Naive B cell (primary cell): ENCODE results near the gene S100A14. TPM values are rescaled to one million over a fixed set of nuclear protein-coding genes. Genes with fewer than 3 reads are reported as not detected.

ENCODE experiments used
- ATAC-seq, 2 donors: fragments of 150-1000 bp; cut with Tn5 transposase; 2 replicates each; pipeline ENCODE4 v1.10.0; 2021; ENCODE audit warnings: low read depth in 2 of 2, mild to moderate bottlenecking in 2 of 2, moderate library complexity in 2 of 2
- DNase-seq: peaks from one replicate; pipeline ENCODE4 v3.0.0; 2022
- H3K27ac Mint-ChIP-seq, 6 donors: one replicate each; pipeline ENCODE4 v1.8.0; 2020 to 2022; ENCODE audit warnings: mild to moderate bottlenecking in 6 of 6, mixed read lengths in 6 of 6, moderate library complexity in 5 of 6, inconsistent platforms in 2 of 6
- H3K27me3 Mint-ChIP-seq, 3 donors: one replicate each; pipeline ENCODE4 v1.8.0; 2021 to 2022; ENCODE audit warnings: mixed read lengths in 3 of 3, mild to moderate bottlenecking in 1 of 3
- H3K36me3 Mint-ChIP-seq, 2 donors: one replicate each; pipeline ENCODE4 v1.8.0; 2020 to 2022; ENCODE audit warnings: mixed read lengths in 2 of 2, inconsistent platforms in 1 of 2, mild to moderate bottlenecking in 1 of 2
- H3K4me1 Mint-ChIP-seq, 3 donors: one replicate each; pipeline ENCODE4 v1.8.0; 2020 to 2022; ENCODE audit warnings: mixed read lengths in 3 of 3, inconsistent platforms in 1 of 3, mild to moderate bottlenecking in 1 of 3, moderate library complexity in 1 of 3
- H3K4me3 Mint-ChIP-seq, 8 donors: one replicate each; pipeline ENCODE4 v1.8.0; 2020 to 2022; ENCODE audit warnings: mild to moderate bottlenecking in 8 of 8, mixed read lengths in 8 of 8, moderate library complexity in 8 of 8, inconsistent platforms in 2 of 8
- H3K9me3 Mint-ChIP-seq, 7 donors: one replicate each; pipeline ENCODE4 v1.8.0; 2020 to 2022; ENCODE audit warnings: mixed read lengths in 7 of 7, mild to moderate bottlenecking in 5 of 7, inconsistent platforms in 2 of 7, moderate library complexity in 1 of 7
- polyA plus RNA-seq, 6 donors: library from polyadenylated mRNA; unstranded; fragments of 300-500 nt; fragmentation: Illumina TruSeq; gene quantifications; one replicate each; pipeline ENCODE4 v1.2.3, GENCODE V29; 2021; ENCODE audit warnings: low read depth in 6 of 6

Gene S100A14
- polyA plus RNA-seq, 6 donors from 2014 or later = not detected

- ATAC-seq = no peak
- Mint-ChIP-seq H3K27me3 (no peaks in the 10 kb centered on the region), H3K9me3 (peaks cover 0 to 2% (median 0%) of the 10 kb centered on the region in 7 donors), H3K27ac (no peak overlapping the region), H3K4me1 (peaks cover 5 to 15% (median 6%) of the 10 kb centered on the region in 3 donors), H3K4me3 (peak overlapping the region in 1 of 8 donors; percentile 0), H3K36me3 (no peaks in the 10 kb centered on the region)
- DNase-seq = no peak
These were observed 3.0 kb upstream of the S100A14 start for GRCh38 chr1:153619171-153619570.

GRCh38 chr1:153617663-153618062 lies 1.5 kb upstream of the S100A14 start:
- DNase-seq (no peak), ATAC-seq (peak; percentile 93 to 95)
- peaks cover 0 to 2% (median 0%) of the 10 kb centered on the region in 7 donors for H3K9me3 Mint-ChIP-seq
- no peaks in the 10 kb centered on the region for H3K27me3 Mint-ChIP-seq
- H3K4me1 Mint-ChIP-seq = peaks cover 0 to 11% (median 0%) of the 10 kb centered on the region in 3 donors
- H3K4me3 Mint-ChIP-seq = peak overlapping the region in 2 of 8 donors; percentile 37 to 49
- peak overlapping the region in 1 of 6 donors; percentile 49 for H3K27ac Mint-ChIP-seq
- H3K36me3 Mint-ChIP-seq = no peaks in the 10 kb centered on the region

- Mint-ChIP-seq H3K9me3 (peaks cover 0 to 2% (median 0%) of the 10 kb centered on the region in 7 donors), H3K27me3 (no peaks in the 10 kb centered on the region), H3K4me3 (no peak overlapping the region), H3K36me3 (no peaks in the 10 kb centered on the region), H3K4me1 (peaks cover 0 to 11% (median 0%) of the 10 kb centered on the region in 3 donors), H3K27ac (peak overlapping the region in 3 of 6 donors; percentile 69 to 91 (median 82))
- ATAC-seq = no peak
- DNase-seq = no peak
These were observed 789 bp upstream of the S100A14 start for GRCh38 chr1:153616917-153617311.

- Mint-ChIP-seq H3K27me3 (no peaks in the 10 kb centered on the region), H3K4me3 (no peak overlapping the region), H3K9me3 (peaks cover 0 to 2% (median 0%) of the 10 kb centered on the region in 7 donors), H3K27ac (no peak overlapping the region), H3K4me1 (peaks cover 0 to 11% (median 0%) of the 10 kb centered on the region in 3 donors), H3K36me3 (no peaks in the 10 kb centered on the region)
- DNase-seq (no peak), ATAC-seq (no peak)
These were observed 719 bp downstream of the S100A14 start for GRCh38 chr1:153615406-153615805.

- Mint-ChIP-seq H3K36me3 (no peaks in the 10 kb centered on the region), H3K27me3 (no peaks in the 10 kb centered on the region), H3K4me1 (peaks cover 0 to 11% (median 0%) of the 10 kb centered on the region in 3 donors), H3K9me3 (peaks cover 0 to 2% (median 0%) of the 10 kb centered on the region in 7 donors), H3K27ac (no peak overlapping the region), H3K4me3 (no peak overlapping the region)
- no peak for DNase-seq
- ATAC-seq = no peak
These were observed 1.2 kb downstream of the S100A14 start for GRCh38 chr1:153614906-153615305.

GRCh38 chr1:153614189-153614900 lies 1.8 kb downstream of the S100A14 start:
- Mint-ChIP-seq H3K27ac (peak overlapping the region in 2 of 6 donors; percentile 49 to 78), H3K36me3 (no peaks in the 10 kb centered on the region), H3K27me3 (no peaks in the 10 kb centered on the region), H3K4me1 (peaks cover 0 to 11% (median 0%) of the 10 kb centered on the region in 3 donors), H3K9me3 (no peaks in the 10 kb centered on the region), H3K4me3 (no peak overlapping the region)
- ATAC-seq (no peak), DNase-seq (no peak)

GRCh38 chr1:153613406-153613805 lies 2.7 kb downstream of the S100A14 start:
- no peak overlapping the region for H3K27ac Mint-ChIP-seq
- DNase-seq (no peak), ATAC-seq (no peak)
- no peaks in the 10 kb centered on the region for H3K27me3 Mint-ChIP-seq
- H3K4me1 Mint-ChIP-seq = peaks cover 0 to 11% (median 0%) of the 10 kb centered on the region in 3 donors
- H3K9me3 Mint-ChIP-seq = no peaks in the 10 kb centered on the region
- no peaks in the 10 kb centered on the region for H3K36me3 Mint-ChIP-seq
- no peak overlapping the region for H3K4me3 Mint-ChIP-seq

GRCh38 chr1:153612755-153613331 lies 3.3 kb downstream of the S100A14 start, which contains the start of gene S100A16:
S100A16 (minus strand) TSS chr1:153613137; CDS start chr1:153608151, 4,986 bp downstream.
- no peaks in the 10 kb centered on the region for H3K36me3 Mint-ChIP-seq
- peak within 1 kb of the TSS in 1 of 8 donors; percentile 29 for H3K4me3 Mint-ChIP-seq
- no peaks in the 10 kb centered on the region for H3K27me3 Mint-ChIP-seq
- H3K9me3 Mint-ChIP-seq = no peaks in the 10 kb centered on the region
- peaks cover 0 to 9% (median 0%) of the 10 kb centered on the region in 3 donors for H3K4me1 Mint-ChIP-seq
- peak within 1 kb of the TSS in 4 of 6 donors; percentile 49 to 80 (median 64) for H3K27ac Mint-ChIP-seq
- no peak for DNase-seq
- ATAC-seq = no peak

- Mint-ChIP-seq H3K4me1 (peaks cover 0 to 4% (median 0%) of the 10 kb centered on the region in 3 donors), H3K27ac (peak overlapping the region in 3 of 6 donors; percentile 56 to 80 (median 72)), H3K27me3 (no peaks in the 10 kb centered on the region), H3K36me3 (no peaks in the 10 kb centered on the region), H3K4me3 (peak overlapping the region in 1 of 8 donors; percentile 5), H3K9me3 (no peaks in the 10 kb centered on the region)
- no peak for DNase-seq
- ATAC-seq = no peak
These were observed 3.9 kb downstream of the S100A14 start for GRCh38 chr1:153612111-153612754.

- Mint-ChIP-seq H3K4me1 (no peaks in the 10 kb centered on the region), H3K36me3 (no peaks in the 10 kb centered on the region)
These were observed 4.8 kb downstream of the S100A14 start for GRCh38 chr1:153611356-153611755.

GRCh38 chr1:153610811-153611301 lies 5.3 kb downstream of the S100A14 start:
- DNase-seq (no peak), ATAC-seq (no peak)
- no peaks in the 10 kb centered on the region for H3K4me1 Mint-ChIP-seq
- H3K36me3 Mint-ChIP-seq = no peaks in the 10 kb centered on the region
- H3K9me3 Mint-ChIP-seq = no peaks in the 10 kb centered on the region
- H3K27me3 Mint-ChIP-seq = no peaks in the 10 kb centered on the region
- no peak overlapping the region for H3K4me3 Mint-ChIP-seq
- H3K27ac Mint-ChIP-seq = no peak overlapping the region

More at GRCh38 chr1:153611356-153611755, 4.8 kb downstream of the S100A14 start:
- H3K4me3 Mint-ChIP-seq = no peak overlapping the region
- H3K27ac Mint-ChIP-seq = peak overlapping the region in 2 of 6 donors; percentile 6 to 17
- H3K27me3 Mint-ChIP-seq = no peaks in the 10 kb centered on the region
- DNase-seq (no peak), ATAC-seq (no peak)
- H3K9me3 Mint-ChIP-seq = no peaks in the 10 kb centered on the region

GRCh38 chr1:153610334-153610733 lies 5.8 kb downstream of the S100A14 start:
- DNase-seq (no peak), ATAC-seq (no peak)
- Mint-ChIP-seq H3K4me1 (no peaks in the 10 kb centered on the region), H3K9me3 (no peaks in the 10 kb centered on the region), H3K27ac (no peak overlapping the region), H3K4me3 (no peak overlapping the region), H3K36me3 (no peaks in the 10 kb centered on the region), H3K27me3 (no peaks in the 10 kb centered on the region)

GRCh38 chr1:153609585-153609907 lies 6.6 kb downstream of the S100A14 start:
- Mint-ChIP-seq H3K27me3 (no peaks in the 10 kb centered on the region), H3K36me3 (no peaks in the 10 kb centered on the region), H3K9me3 (no peaks in the 10 kb centered on the region), H3K4me3 (no peak overlapping the region), H3K27ac (no peak overlapping the region), H3K4me1 (no peaks in the 10 kb centered on the region)
- ATAC-seq = no peak
- no peak for DNase-seq
